Stimulated activated CD8-positive, alpha-beta memory T cell treated with anti-CD3 and anti-CD28 coated beads, Interleukin-4, amount 100 ng/mL, for 24 hours (primary cell): ENCODE data around the gene HLA-DRA.
A peak's percentile ranks its signal among the peaks of the same experiment; 100 is the strongest.
"Not testable (repeated sequence)": the region's sequence is repeated elsewhere in the genome, so short reads cannot be mapped to it uniquely, and the experiment has no call there.

Experiments
- DNase-seq: peaks from one replicate; pipeline ENCODE4 v3.0.0-alpha.2; 2020; ENCODE audit warnings: low read depth

The HLA-DRA gene

GRCh38 chr6:32431142-32431541 is 8.5 kb upstream of the HLA-DRA start:
- no peak for DNase-seq

GRCh38 chr6:32432050-32432450 is 7.6 kb upstream of the HLA-DRA start:
- no peak for DNase-seq

GRCh38 chr6:32433950-32434349 is 5.7 kb upstream of the HLA-DRA start:
- not testable (repeated sequence) for DNase-seq

- DNase-seq, result no peak
These were observed 3.5 kb upstream of the HLA-DRA start for GRCh38 chr6:32436186-32436585.

GRCh38 chr6:32436995-32437836 is 2.5 kb upstream of the HLA-DRA start:
- DNase-seq, result no peak

GRCh38 chr6:32439139-32439538 is 548 bp upstream of the HLA-DRA start:
- DNase-seq, result no peak

GRCh38 chr6:32442243-32442667 is 2.6 kb downstream of the HLA-DRA start:
- no peak for DNase-seq

GRCh38 chr6:32442977-32443552 is 3.4 kb downstream of the HLA-DRA start:
- no peak for DNase-seq

GRCh38 chr6:32444433-32444832 is 4.7 kb downstream of the HLA-DRA start:
- DNase-seq, result no peak

- no peak for DNase-seq
These were observed 5.7 kb downstream of the HLA-DRA start for GRCh38 chr6:32445321-32445854.

- DNase-seq, result no peak
These were observed 8.2 kb downstream of the HLA-DRA start for GRCh38 chr6:32447932-32448331.

GRCh38 chr6:32449088-32449736 is 9.5 kb downstream of the HLA-DRA start:
- no peak for DNase-seq

- DNase-seq, result no peak
These were observed 17.4 kb downstream of the HLA-DRA start for GRCh38 chr6:32457054-32457453.

GRCh38 chr6:32459781-32460424 is 20.2 kb downstream of the HLA-DRA start:
- no peak for DNase-seq

GRCh38 chr6:32460528-32460927 is 20.8 kb downstream of the HLA-DRA start:
- DNase-seq, result no peak

- no peak for DNase-seq
These were observed 21.8 kb downstream of the HLA-DRA start for GRCh38 chr6:32461493-32461892.

- DNase-seq, result peak; percentile 15
These were observed 22.9 kb downstream of the HLA-DRA start for GRCh38 chr6:32462609-32463008.

- DNase-seq, result not testable (repeated sequence)
These were observed 28.2 kb downstream of the HLA-DRA start for GRCh38 chr6:32467743-32468503.

- no peak for DNase-seq
These were observed 33.2 kb downstream of the HLA-DRA start for GRCh38 chr6:32472781-32473375.

GRCh38 chr6:32473376-32474348 is 34.0 kb downstream of the HLA-DRA start:
- DNase-seq, result not testable (repeated sequence)
